ENCODE results near the gene UBQLN4.

The UBQLN4 gene

DNA sequence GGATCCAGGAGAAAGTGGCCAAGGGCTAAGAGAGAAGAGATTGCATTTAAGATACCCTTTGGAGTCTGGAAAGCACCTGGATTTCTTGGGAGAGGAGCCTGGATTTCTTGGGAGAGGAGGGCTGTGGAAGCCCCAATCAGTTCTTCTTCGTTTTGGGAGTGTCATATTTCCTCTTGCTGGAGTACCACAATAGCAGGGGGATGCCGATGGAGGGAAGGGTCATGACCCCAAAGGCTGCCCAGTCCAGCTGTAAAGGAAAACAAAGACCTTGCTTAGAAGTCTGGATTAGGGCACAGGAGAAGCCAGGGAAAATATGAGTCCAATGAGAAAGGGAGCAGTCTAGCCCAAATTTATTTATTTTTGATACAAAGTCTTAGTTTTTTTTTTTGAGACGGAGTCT is 44.2 kb downstream of the UBQLN4 start:
- DNase-seq = no peak

DNA sequence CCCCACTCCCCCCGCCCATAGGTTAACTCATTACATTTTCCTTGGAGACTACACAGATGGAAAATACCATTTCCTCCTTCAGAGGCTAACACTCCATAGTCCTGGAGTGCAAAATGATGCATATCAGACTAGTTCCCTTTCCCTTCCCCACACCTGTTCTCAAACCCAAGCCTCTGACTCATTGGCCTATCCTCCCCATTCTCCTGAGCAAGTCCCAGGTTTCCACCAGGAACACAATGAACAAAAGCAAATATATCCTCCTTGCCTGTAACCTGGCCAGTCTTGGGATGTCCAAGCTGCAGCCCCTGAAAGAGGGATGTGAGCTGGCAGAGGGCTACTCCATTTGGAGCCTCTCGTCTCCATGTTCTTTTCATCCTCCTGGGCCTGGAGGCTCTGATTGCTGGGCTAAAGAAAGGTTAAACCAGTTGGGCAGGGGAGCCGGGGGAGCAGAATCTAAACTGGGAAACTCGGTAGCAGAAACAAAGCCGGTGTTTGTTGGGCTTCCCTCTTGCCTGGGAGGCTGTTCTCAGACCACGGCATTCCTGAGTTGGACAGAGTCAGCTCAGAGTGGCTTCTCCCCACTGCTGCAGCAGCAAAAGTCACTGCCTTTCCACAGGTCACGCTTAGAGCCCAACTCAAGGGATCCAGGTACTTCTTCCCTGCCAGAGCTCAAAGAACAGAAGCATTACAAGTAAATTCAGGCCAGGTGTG is 46.8 kb downstream of the UBQLN4 start:
- DNase-seq = no peak

DNA sequence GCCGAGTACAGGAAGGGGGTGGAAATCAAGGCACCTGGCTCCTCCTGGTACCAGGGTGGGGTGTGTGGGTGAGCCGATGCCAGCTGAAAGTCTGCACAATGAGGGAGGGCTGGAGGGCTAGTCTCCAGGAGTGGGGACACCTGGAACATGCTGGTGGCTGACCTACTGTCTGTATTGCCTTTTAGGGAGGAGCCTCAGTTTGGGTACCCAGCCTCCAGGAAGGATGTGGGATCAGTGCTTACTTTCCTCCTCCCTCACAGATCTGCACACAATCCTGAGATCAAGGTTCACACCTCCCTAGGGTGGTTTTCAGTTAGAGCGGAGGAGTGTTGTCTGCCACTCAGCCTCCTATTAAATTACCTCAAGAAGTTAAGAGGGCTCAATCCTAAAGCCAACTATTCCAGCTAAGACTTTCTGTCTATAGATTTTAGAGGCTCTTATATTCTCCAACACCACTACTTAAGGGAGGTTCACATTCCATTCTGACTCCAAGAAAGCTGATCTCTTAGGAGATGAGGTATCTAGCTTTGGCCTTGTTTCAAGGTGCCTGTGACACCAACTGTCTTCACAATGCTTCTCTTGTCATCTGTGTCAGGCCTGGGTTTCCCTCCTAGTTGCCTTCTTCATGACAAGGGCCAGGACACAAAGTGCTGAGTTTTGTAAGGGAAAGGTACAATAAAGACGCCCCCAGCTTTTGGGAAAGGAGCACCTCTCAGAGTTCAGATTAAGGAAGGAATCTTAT is 48.6 kb downstream of the UBQLN4 start:
- DNase-seq = no peak

DNA sequence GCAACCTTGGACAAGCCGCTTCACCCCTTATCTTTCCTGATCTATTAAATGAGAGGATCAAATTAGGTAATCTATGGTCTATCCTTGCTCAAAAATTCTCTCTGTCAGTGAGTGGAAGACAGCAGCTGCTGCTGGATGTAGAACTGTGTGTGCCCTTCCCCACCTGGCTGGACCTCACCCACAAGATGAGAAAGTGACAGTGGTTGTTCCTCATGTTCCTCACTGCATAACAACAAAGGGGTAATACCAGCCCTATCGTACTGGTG is 49.7 kb downstream of the UBQLN4 start:
- no peak for DNase-seq

DNA sequence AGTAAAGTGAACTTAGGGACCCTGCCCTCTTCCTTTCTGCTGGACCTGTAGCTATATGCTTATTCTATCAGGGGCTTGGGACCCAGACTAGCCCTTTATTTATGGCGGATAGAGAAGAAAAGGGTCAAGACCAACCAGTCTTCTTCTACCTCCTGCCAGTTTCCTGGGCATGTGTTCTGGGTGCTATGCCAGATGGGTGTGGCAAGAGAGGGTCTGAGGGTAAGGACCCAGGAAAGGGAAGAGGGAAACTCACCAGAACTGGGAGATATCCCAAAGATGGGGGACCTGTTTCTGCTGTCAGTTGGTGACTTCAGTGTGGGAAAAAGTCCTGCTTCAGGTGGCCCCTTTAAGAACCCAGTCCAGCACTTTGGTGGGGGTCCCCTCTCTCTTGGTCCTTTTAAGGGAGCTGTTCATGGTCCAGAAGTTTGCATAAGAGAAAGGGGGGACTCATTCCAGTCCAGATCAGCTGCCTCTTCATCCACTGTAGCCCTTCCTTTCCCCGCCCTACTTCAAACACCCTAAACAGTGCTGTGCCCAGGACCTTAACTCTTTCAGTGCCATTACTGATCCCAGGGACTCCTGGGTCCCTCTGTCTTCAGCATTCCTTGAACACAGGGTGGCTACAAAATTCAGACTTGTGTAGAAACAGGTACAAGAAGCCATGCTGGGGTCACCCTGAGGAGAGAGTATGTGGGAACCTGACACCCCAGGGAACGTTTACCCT is 51.2 kb downstream of the UBQLN4 start:
- no peak for DNase-seq

DNA sequence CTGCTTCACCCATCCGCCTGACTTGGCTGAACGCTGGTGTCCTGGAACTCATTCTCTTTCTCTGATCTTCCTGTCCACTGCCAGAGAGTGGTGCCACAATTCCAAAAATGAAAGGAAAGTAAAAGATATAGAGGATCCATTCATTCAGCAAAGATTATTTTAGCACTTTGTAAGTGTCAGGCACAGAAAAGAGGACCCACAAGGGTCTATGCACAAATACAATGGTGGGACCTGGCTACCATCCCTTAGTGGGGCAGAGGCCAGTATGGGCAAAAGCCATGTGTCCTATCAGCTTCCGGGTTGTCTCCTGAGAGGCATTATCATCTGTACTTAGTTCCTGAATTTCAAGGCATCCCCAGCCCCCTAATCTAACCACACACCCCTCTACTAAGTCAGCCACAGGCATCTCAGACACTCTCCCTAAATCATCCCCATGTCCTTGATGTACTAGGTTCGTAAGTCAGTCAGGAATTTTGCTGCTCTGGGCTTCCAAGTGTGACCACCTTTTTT is 51.9 kb downstream of the UBQLN4 start:
- DNase-seq = no peak

DNA sequence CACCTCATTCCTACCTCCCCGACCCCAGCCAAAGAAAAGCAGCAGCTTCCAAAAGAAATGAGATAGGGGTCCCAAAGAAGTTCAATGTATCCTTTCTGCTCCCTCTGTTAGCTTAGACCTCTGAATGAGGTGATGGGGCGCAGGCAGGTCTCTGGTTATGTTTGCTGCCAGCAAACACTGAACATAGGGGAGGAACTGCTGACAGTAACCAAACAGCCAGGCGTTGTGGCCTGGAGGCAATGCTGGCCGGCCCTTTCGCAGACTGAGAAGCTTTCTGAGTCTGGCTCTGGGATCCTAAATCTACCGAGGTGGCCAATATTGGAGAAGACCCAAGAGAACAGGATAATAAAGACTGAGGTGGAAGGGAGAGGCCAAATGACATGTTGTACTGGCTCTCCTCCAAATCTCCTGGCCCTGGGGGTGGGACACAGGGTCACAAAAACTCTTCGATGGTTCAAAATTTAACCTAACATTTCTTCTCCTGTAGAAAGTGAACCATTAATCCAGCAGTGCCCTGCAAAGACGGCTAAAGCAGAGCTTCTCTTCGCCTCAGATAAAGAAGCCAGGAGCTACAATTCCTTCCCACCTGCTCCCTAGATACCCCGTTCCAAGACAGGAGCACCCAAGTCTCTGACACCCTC is 52.5 kb downstream of the UBQLN4 start:
- no peak for DNase-seq

DNA sequence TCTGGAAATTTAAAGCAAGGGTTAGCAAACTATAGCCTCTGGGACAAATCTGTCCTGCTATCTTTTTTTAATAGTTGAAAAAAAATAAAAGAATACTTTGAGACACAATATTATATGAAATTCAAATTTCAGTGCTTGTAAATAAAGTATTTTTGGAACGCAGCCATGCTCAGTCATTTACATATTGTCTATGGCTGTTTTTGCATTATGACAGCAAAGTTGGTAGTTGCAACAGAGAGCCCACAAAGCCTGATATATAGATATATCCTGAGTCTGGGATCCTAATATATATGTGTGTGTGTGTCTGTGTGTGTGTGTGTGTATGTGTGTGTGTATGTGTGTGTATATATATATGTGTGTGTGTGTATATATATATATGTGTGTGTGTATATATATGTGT is 53.6 kb downstream of the UBQLN4 start:
- DNase-seq = no peak

DNA sequence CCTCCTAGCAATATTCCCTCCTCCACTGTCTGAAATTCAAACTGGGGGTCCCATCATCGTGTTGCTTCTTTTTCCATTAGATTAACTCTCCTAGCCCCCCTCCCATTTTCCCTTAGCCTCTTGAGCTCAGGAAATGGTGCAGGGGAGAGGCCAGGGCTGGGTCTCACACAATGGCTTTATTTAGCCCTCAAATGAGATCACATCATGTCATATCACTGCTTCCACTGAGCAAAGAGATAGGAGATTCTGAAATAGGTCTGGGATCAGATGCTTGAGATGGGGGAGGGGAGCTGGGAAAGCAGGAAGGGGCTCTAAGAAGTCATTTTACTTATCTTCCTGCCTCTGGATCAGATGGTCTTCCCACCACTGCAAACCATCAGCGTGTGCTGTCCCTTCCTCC is 57.4 kb downstream of the UBQLN4 start:
- DNase-seq = no peak

DNA sequence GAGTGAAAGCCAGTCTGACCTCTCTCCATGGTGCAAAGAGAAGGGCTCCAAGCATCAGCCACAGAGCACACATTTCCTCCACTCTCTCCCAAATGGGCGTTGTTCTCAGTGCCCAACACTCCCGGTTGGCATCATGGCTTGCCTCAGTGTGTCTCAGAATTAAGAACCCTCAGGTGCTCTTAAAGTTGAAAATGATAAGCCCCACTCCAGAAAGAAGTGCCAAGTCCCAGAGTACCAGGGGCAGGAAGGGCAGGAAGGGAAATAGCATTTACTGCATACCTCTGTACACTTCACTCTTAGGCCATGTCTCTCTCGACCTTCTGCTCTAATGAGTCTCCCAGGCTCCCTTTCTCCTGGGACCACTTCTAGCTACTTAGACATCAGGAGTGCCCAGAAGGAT is 60.0 kb downstream of the UBQLN4 start:
- no peak for DNase-seq

DNA sequence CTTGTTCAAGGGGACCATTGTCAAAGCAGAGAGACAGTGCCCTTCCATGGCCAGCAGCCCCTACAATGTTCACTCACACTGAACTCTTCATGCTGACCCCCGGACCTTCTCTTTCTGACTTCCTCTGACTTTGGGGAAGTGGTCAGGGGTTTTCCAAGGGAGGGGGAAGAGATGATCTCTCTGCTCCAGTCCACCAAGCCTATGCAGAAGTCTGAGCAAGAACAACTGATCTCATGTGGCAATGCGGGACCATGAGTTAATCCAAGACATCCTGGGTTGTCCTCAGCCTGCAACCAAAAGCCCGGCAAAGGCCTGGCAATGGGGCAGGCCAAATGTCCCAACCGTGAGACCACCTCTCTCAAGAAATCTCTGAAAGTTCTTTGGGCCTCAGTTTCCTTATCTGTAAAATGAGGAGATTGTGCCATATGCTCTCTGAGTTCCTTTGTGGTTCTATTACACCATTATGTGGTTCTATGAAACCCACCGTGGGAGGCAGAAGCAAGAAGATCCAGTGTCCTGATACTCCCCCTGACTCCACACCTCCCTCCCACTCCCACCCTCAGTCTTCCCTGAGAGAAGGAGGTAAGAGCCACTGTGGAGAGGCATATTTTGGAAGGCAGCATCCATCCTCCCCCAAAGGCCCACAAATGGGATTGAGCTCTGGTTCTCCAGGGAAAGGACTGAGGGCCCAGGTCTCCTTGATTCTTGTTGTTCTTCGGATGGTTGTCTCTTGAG is 63.4 kb downstream of the UBQLN4 start:
- peak; percentile 96 for DNase-seq

DNA sequence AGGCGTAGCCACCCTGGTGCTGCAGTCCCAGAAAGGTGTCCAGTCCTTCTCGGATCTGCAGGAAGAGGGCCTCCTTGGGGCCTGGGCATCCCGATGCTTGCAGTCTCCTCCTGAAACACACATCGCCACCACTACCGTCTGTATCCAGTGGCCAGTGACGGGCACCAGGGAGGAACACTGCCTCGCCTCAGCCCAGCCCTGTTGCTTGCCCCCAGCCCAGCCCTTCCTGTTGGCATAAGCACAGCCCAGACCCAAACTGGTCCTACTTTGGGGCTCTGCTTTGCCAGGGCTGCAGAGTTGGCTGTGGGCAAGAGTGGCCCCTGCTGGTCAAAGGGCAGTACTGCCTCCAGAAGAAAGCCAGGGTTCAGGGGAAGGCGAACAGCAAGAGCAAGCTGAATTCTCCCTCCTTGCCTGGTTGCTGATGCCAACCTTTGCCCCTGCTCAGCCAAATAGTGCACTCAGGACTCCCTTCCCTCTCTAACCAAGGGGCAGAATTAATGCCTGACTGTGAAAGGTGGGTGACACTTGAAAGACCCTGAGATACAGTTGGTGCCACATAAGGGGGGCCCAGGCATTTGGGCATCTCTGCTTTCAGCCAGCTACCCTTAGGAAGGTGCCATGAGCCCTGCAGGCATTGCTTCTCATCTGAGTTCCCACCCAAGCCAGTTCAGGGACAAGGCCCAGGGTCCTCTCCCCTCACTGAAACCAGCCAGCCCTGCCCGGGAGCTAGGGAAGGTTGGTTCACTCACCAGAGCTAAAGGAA is 64.2 kb downstream of the UBQLN4 start:
- DNase-seq = peak; percentile 86
